Right atrium auricular region (tissue), 2 donors: ENCODE results near the gene ENPP6. TPM values are rescaled to one million over a fixed set of nuclear protein-coding genes. Genes with fewer than 3 reads are reported as not detected.
"Not testable (repeated sequence)": the region's sequence is repeated elsewhere in the genome, so short reads cannot be mapped to it uniquely, and the experiment has no call there.

ENCODE experiments used
- DNase-seq: peaks from one replicate; pipeline ENCODE4 v3.0.0-alpha.2; 2019; ENCODE audit warnings: low spot score
- H3K27ac ChIP-seq, 2 donors: fragments of 200-600 bp; sonication (generic); 1 replicate in 1 of 2; 2 replicates in 1 of 2; pipeline ENCODE4 v1.5.1; 2016 to 2019
- H3K27me3 ChIP-seq, 2 donors: fragments of 200-600 bp; sonication (generic); one replicate each; pipeline versions ENCODE4 v1.5.1 to v1.6.0; 2017 to 2019
- H3K36me3 ChIP-seq: fragments of 200-600 bp; sonication (generic); one replicate; pipeline ENCODE4 v1.5.1; 2016
- H3K4me1 ChIP-seq, 2 donors: fragments of 200-600 bp; sonication (generic); one replicate each; pipeline versions ENCODE4 v1.5.1 to v1.6.0; 2017 to 2019
- H3K4me3 ChIP-seq, 2 donors: fragments of 200-600 bp; sonication (generic); 1 replicate in 1 of 2; 2 replicates in 1 of 2; pipeline ENCODE4 v1.5.1; 2017 to 2019; ENCODE audit warnings: mild to moderate bottlenecking in 1 of 2, moderate library complexity in 1 of 2
- H3K9me3 ChIP-seq, 2 donors: fragments of 200-600 bp; sonication (generic); one replicate each; pipeline ENCODE4 v1.5.1; 2019
- total RNA-seq, 2 donors: library from RNA; depleted of rRNA; stranded (reverse); fragments of >200 nt; gene quantifications; one replicate each; pipeline ENCODE4 v1.1.0, GENCODE V29; 2016
- TF ChIP-seq, protein P1 (sequence below), 2 donors: fragments of 200-600 bp; sonication (generic); IDR thresholded peaks; one replicate each; pipeline ENCODE4 v1.5.1; 2019; ENCODE audit warnings: antibody characterized with exemption in 2 of 2

The ENPP6 gene
- total RNA-seq, 2 donors from 2014 or later: not detected

DNA sequence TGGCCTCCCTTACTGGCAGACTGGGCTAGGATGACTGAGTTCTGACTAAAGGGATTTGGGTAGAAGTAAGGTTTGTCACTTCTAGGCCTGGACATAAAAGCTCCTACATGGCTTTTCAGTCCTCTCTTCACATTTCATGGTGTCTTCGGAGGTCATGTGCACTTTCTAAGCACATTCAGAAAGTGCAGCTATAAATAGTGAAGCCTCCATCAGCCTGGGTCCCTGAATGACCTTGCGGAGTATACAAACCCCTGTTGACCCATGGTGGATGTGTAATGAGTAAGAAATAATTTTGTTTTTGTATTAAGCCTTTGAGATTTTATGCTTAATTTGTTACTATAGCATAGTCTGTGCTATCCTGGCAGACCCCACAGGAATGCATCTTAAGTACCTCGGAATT is 158.6 kb downstream of the ENPP6 start:
- Histone ChIP-seq H3K4me1 (no peaks in the 10 kb centered on the region), H3K4me3 (no peak overlapping the region), H3K27ac (no peak overlapping the region), H3K36me3 (no peaks in the 10 kb centered on the region), H3K27me3 (no peaks in the 10 kb centered on the region), H3K9me3 (no peaks in the 10 kb centered on the region)
- TF ChIP-seq, protein P1, sequence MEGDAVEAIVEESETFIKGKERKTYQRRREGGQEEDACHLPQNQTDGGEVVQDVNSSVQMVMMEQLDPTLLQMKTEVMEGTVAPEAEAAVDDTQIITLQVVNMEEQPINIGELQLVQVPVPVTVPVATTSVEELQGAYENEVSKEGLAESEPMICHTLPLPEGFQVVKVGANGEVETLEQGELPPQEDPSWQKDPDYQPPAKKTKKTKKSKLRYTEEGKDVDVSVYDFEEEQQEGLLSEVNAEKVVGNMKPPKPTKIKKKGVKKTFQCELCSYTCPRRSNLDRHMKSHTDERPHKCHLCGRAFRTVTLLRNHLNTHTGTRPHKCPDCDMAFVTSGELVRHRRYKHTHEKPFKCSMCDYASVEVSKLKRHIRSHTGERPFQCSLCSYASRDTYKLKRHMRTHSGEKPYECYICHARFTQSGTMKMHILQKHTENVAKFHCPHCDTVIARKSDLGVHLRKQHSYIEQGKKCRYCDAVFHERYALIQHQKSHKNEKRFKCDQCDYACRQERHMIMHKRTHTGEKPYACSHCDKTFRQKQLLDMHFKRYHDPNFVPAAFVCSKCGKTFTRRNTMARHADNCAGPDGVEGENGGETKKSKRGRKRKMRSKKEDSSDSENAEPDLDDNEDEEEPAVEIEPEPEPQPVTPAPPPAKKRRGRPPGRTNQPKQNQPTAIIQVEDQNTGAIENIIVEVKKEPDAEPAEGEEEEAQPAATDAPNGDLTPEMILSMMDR (IDR thresholded peaks at IDR 0.05): no peak
- DNase-seq: no peak

DNA sequence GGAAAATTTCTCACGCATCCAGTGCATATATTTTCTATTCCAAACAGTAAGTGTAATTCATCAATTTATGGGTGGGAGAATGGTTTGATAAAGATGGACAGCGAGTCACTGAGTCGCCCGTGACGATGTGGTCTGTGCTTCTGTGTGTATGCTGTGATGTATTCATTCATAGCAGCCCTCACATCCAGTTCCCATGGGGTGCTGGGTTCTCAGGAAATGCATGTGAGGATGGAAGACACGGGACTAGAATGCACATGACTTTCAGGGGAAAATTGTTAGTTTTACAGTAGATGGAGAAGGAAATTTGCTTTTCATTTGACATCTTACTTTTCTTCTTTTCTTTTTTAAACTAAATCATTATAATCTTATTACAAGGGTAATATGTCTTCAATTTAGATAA is 159.6 kb downstream of the ENPP6 start:
- Histone ChIP-seq H3K9me3 (no peaks in the 10 kb centered on the region), H3K27ac (no peak overlapping the region), H3K4me3 (no peak overlapping the region), H3K27me3 (no peaks in the 10 kb centered on the region), H3K36me3 (no peaks in the 10 kb centered on the region), H3K4me1 (no peaks in the 10 kb centered on the region)
- TF ChIP-seq, protein P1 (IDR thresholded peaks at IDR 0.05): no peak
- no peak for DNase-seq

DNA sequence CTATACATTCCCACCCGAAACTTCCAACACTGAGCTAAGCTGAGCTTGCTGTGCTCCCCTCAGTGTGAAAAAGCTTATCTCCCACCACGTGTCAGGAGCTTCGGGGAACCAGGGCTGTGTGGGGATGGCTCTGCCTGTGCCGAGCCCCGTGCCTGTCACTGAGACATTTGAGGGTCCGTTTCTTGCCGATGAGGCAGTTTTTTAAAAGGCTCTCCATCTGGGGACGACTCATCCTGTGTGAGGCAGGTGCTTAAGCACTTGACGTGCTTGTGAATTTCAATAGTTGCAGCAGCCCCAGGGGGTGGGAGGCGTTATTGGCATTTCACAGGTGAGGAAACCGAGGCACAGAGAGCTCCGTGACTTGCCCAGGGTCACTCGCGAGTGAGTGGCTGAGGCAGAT is 160.8 kb downstream of the ENPP6 start:
- no peaks in the 10 kb centered on the region for H3K9me3 ChIP-seq
- no peak for DNase-seq
- no peak overlapping the region for H3K4me3 ChIP-seq
- no peaks in the 10 kb centered on the region for H3K36me3 ChIP-seq
- H3K4me1 ChIP-seq: no peaks in the 10 kb centered on the region
- no peak overlapping the region for H3K27ac ChIP-seq
- H3K27me3 ChIP-seq: no peaks in the 10 kb centered on the region
- TF ChIP-seq, protein P1 (IDR thresholded peaks at IDR 0.05): no peak

DNA sequence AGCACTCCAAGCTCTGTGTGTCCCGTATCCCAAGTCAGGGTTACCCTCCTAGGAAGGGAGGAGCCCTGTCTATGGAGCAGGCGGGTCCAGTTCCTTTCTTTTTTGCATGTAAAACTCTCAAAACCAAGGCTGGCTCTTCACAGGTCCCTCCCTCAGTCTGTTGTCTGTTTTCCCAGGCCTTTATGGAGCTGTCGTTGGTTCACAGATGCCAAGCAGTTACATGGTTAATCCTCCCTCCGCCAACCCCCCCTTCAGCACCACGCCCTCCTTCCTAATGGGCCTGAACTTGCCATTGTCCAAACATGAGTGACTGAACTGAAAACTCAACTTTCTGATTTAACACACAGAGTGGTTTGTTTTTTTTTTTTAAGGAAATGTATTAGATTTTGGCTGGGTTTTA is 164.2 kb downstream of the ENPP6 start:
- no peaks in the 10 kb centered on the region for H3K9me3 ChIP-seq
- H3K36me3 ChIP-seq: no peaks in the 10 kb centered on the region
- no peak overlapping the region for H3K27ac ChIP-seq

DNA sequence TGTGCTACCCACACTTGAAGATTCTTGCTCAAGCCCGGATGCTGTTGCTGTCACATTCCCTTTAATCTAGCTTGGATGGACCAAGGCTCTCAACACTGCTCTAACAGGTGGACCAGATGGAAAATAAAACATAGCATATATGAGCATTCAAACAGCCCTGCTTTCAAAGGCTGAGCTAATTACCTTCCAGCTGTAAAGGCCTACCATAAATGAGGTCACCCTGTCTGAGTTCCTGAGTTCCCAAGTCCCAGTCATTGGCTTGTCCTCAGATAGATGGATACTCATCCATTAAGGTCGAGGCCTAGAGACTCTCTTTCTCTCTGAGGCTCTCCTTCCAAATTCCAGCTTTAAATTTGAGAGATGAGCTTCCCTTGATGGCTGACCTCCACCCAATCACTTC is 165.1 kb downstream of the ENPP6 start:
- Histone ChIP-seq H3K36me3 (no peaks in the 10 kb centered on the region), H3K4me1 (no peaks in the 10 kb centered on the region), H3K9me3 (no peaks in the 10 kb centered on the region), H3K4me3 (no peak overlapping the region), H3K27ac (no peak overlapping the region), H3K27me3 (no peaks in the 10 kb centered on the region)
- no peak for DNase-seq
- TF ChIP-seq, protein P1 (IDR thresholded peaks at IDR 0.05): no peak

More for the DNA sequence above, 164.2 kb downstream of the ENPP6 start:
- Histone ChIP-seq H3K4me1 (no peaks in the 10 kb centered on the region), H3K4me3 (no peak overlapping the region), H3K27me3 (no peaks in the 10 kb centered on the region)
- DNase-seq: no peak
- TF ChIP-seq, protein P1 (IDR thresholded peaks at IDR 0.05): no peak

DNA sequence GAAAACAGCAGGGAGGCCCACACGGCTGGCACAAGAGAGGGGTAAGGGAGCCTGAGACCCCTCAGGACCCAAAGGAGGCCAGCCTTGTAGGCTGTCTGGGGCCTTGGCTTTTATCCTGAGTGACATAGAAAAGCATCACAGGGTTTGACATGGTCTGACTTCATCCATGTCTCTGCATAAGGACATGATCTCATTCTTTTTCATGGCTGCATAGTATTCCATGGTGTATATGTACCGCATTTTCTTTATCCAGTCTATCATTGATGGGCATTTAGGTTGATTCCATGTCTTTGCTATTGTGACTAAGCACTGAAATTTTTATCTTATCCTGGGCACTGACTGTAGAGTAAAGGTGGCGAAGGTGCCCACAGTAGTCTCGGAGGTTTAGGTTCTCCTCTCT is 166.4 kb downstream of the ENPP6 start:
- peaks cover 0 to 12% of the 10 kb centered on the region in 2 donors for H3K9me3 ChIP-seq
- H3K4me1 ChIP-seq, H3K36me3 ChIP-seq, H3K27me3 ChIP-seq, H3K4me3 ChIP-seq, H3K27ac ChIP-seq, DNase-seq: not testable (repeated sequence)
